SK-N-SH (cell line): Measurements from ENCODE around the gene GAL3ST3.

Experiments
- CTCF ChIP-seq: fragments of 200-600 bp; sonication (generic); IDR thresholded peaks from 2 replicates; pipeline ENCODE4 v1.6.1; 2017; ENCODE audit warnings: antibody characterized with exemption, mild to moderate bottlenecking, moderate library complexity
- ELF1 ChIP-seq: IDR thresholded peaks from 2 replicates; pipeline ENCODE4 v1.4.0; 2012
- EP300 ChIP-seq, 2 experiments: IDR thresholded peaks; 2 replicates each; pipeline versions ENCODE4 v1.4.0 to v1.6.1; 2012; ENCODE audit warnings: borderline replicate concordance in 1 of 2, low read depth in 1 of 2, low read length in 1 of 2
- FOXM1 ChIP-seq: IDR thresholded peaks from 2 replicates; pipeline ENCODE4 v1.4.0; 2012; ENCODE audit warnings: low read depth, mild to moderate bottlenecking
- GATA2 ChIP-seq: sonication (generic); formaldehyde crosslinking; IDR thresholded peaks from 2 replicates; pipeline ENCODE4 v1.5.0; 2020; ENCODE audit warnings: mild to moderate bottlenecking, missing genetic modification reagents
- JUND ChIP-seq: IDR thresholded peaks from 2 replicates; pipeline ENCODE4 v1.4.0; 2012
- MAX ChIP-seq: IDR thresholded peaks from 2 replicates; pipeline ENCODE4 v1.4.0; 2012; ENCODE audit warnings: low read depth
- SIN3A ChIP-seq: IDR thresholded peaks from 2 replicates; pipeline ENCODE4 v1.6.1; 2012; ENCODE audit warnings: low read depth, mild to moderate bottlenecking, low read length, moderate library complexity, borderline replicate concordance
- TEAD4 ChIP-seq: IDR thresholded peaks from 2 replicates; pipeline ENCODE4 v1.4.0; 2012; ENCODE audit warnings: mild to moderate bottlenecking, borderline replicate concordance; ENCODE audit not compliant: insufficient read depth
- USF2 ChIP-seq: fragments of 150-350 bp; IDR thresholded peaks from 2 replicates; pipeline ENCODE4 v1.6.1; 2017; ENCODE audit warnings: antibody characterized with exemption, low read length, low read depth, borderline replicate concordance
- ZBTB33 ChIP-seq: IDR thresholded peaks from 2 replicates; pipeline ENCODE4 v1.4.0; 2012; ENCODE audit warnings: low read depth, borderline replicate concordance

GRCh38 chr11:66011239-66011784, 37.6 kb downstream of the GAL3ST3 start:
- TF ChIP-seq SIN3A (no peak), CTCF (no peak), JUND (no peak), TEAD4 (no peak), ZBTB33 (no peak), GATA2 (no peak), EP300 (IDR thresholded peaks at IDR 0.05; ENCODE audit: borderline replicate concordance in 1 of 2, low read depth in 1 of 2, low read length in 1 of 2) (no peak), ELF1 (no peak), FOXM1 (no peak), MAX (no peak), USF2 (no peak)
